Choroid plexus epithelial cell (primary cell): ENCODE results near the gene UBAP2L.

Experiments
- DNase-seq: peaks from one replicate; pipeline ENCODE4 v3.0.0-alpha.2; 2010; ENCODE audit warnings: low read depth
- H3K4me3 ChIP-seq: 2 replicates; pipeline ENCODE4 v1.5.1; 2011; ENCODE audit warnings: low read depth, mild to moderate bottlenecking, control low read depth, low read length, moderate library complexity
- TF ChIP-seq, protein P1 (sequence below): conservative IDR thresholded peaks from 2 replicates; pipeline ENCODE4 v1.5.1; 2011; ENCODE audit warnings: low read depth, mild to moderate bottlenecking, control low read depth, inconsistent platforms, low read length, moderate library complexity

UBAP2L gene

DNA sequence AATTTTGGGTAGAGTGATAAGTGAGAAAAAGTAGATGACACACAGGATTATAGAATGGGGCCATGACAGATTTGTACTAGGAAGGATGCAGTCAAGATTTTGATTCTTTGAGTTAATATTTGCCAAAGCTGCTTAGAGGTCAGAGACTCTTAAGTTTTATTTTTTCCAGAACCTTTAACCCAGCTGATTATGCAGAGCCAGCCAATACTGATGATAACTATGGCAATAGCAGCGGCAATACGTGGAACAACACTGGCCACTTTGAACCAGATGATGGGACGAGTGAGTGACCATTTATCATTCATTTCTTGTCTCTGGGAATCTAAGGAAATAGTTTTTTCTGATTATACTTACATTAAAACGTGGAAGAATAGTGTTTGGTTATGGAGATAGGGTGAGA is 16.1 kb downstream of the UBAP2L start:
- H3K4me3 ChIP-seq: no peak overlapping the region
- DNase-seq: no peak
- TF ChIP-seq, protein P1, sequence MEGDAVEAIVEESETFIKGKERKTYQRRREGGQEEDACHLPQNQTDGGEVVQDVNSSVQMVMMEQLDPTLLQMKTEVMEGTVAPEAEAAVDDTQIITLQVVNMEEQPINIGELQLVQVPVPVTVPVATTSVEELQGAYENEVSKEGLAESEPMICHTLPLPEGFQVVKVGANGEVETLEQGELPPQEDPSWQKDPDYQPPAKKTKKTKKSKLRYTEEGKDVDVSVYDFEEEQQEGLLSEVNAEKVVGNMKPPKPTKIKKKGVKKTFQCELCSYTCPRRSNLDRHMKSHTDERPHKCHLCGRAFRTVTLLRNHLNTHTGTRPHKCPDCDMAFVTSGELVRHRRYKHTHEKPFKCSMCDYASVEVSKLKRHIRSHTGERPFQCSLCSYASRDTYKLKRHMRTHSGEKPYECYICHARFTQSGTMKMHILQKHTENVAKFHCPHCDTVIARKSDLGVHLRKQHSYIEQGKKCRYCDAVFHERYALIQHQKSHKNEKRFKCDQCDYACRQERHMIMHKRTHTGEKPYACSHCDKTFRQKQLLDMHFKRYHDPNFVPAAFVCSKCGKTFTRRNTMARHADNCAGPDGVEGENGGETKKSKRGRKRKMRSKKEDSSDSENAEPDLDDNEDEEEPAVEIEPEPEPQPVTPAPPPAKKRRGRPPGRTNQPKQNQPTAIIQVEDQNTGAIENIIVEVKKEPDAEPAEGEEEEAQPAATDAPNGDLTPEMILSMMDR: no peak

DNA sequence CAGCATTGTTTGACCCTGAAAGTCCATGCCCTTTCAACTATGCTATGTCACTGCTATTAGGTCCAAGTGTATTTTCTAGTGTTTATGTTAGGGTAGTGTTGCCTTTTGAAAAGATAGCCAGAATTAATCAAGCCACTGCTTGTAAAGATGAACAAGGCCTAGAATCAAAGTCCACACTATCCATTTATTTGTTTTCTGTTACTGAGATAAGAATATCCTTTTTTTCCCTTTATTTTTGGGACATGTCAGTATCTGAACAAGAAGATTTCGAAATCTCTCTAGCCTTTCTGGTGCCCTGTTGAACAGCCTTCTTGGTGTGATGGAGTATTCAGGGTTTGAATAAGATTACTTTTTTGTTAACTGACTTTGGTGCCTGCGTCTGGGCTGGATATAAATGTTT is 16.7 kb downstream of the UBAP2L start:
- no peak overlapping the region for H3K4me3 ChIP-seq
- TF ChIP-seq, protein P1: no peak
- DNase-seq: no peak

DNA sequence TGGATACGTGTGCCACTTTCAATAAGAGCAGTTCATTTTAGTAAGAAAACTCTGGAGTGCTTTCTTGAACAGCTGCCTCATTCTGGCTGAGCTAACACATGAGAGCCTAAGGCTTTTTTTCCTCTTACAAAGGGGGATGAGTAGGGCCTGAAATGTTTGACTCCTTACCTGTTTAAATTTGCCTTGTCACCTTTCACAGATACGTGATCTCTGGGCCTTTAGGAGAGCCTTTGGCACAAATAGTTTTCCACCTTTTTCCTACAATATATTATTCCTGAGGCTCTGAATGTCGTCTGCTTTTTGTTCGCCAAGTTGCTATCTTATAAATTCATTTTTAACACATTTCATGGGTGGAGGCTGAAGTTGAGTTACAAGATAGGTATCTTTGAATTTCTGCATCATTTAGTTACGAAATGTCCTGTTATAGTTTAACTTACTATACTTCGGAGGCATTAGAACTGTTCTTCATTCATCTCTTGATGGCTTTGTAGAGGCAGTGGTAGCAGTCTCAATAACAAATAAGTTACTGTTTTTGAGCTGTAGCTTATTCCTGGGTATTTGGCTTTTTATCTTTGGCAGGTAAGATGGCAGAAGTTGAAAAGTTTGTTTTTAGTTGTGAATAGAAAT is 17.2 kb downstream of the UBAP2L start:
- no peak overlapping the region for H3K4me3 ChIP-seq
- TF ChIP-seq, protein P1: no peak
- no peak for DNase-seq

GRCh38 chr1:154239491-154239890 is 18.7 kb downstream of the UBAP2L start:
- no peak for DNase-seq
- TF ChIP-seq, protein P1: no peak
- H3K4me3 ChIP-seq: no peak overlapping the region

DNA sequence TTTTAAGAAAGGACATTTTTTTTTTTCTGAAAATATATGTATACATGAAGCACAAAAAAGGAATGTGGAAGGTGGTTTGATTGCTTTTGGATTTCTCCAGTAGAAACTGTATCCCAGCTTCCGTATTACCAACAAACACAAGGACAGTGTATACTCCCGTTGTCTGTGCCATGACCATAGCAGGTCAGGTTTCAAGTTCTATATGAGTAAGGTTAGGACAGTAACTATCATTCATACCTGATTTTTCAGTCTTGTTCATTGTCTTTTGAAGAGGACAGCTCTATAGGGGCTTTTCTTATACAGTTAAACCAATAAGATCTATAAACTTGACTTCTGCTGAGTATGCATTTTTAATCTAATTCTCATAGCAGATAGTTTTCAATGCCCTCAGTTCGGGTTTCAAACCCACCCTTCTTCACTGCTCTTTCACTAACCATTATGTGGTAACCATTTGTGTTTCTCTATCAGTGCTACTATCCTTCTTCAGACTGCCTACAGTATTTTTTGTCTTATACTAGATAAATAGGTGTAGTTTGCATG is 19.6 kb downstream of the UBAP2L start:
- TF ChIP-seq, protein P1: no peak

GRCh38 chr1:154241703-154242351 is 21.1 kb downstream of the UBAP2L start:
- TF ChIP-seq, protein P1: no peak
- DNase-seq: no peak
- H3K4me3 ChIP-seq: no peak overlapping the region

More for the DNA sequence above, 19.6 kb downstream of the UBAP2L start:
- H3K4me3 ChIP-seq: no peak overlapping the region
- no peak for DNase-seq
